Measurements from ENCODE around the gene BRK1.

DNA sequence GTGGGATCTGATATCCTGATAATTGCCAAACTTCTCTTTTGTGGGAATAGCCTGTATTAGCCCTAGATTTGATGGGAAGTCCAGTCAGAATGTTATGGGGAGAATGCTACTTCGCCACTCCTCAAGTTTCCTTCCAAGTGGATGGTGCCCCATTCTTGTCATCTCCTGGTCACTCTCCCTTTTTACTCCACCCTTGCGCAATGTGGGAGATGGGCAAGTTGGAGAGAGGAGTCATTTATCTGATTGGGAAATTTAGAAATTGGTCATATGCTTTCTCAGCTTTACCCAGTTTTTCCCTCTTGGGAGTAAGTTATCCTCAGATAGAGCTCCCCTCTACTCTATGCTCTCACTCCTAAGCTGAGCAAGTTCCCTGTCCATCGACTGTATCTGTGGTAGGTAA is 21.8 kb upstream of the BRK1 start:
- TF ChIP-seq, protein P1, sequence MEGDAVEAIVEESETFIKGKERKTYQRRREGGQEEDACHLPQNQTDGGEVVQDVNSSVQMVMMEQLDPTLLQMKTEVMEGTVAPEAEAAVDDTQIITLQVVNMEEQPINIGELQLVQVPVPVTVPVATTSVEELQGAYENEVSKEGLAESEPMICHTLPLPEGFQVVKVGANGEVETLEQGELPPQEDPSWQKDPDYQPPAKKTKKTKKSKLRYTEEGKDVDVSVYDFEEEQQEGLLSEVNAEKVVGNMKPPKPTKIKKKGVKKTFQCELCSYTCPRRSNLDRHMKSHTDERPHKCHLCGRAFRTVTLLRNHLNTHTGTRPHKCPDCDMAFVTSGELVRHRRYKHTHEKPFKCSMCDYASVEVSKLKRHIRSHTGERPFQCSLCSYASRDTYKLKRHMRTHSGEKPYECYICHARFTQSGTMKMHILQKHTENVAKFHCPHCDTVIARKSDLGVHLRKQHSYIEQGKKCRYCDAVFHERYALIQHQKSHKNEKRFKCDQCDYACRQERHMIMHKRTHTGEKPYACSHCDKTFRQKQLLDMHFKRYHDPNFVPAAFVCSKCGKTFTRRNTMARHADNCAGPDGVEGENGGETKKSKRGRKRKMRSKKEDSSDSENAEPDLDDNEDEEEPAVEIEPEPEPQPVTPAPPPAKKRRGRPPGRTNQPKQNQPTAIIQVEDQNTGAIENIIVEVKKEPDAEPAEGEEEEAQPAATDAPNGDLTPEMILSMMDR (conservative IDR thresholded peaks at IDR 0.05; ENCODE audit: low read depth, low read length) = no peak
- TF ChIP-seq EZH2 (IDR thresholded peaks at IDR 0.05; ENCODE audit: borderline replicate concordance, low read depth, low read length, poor library complexity, severe bottlenecking) = no peak
